WERI-Rb-1 (cell line): ENCODE data around the gene LRP1.
A peak's percentile ranks its signal among the peaks of the same experiment; 100 is the strongest.

ENCODE experiments used
- DNase-seq: peaks from one replicate; pipeline ENCODE4 v3.0.0-alpha.2; 2020
- H3K27ac ChIP-seq: fragments of 250-450 bp; sonication (Bioruptor Pico); 2 replicates; pipeline ENCODE4 v1.5.1; 2020; ENCODE audit warnings: mild to moderate bottlenecking, moderate library complexity
- H3K27me3 ChIP-seq: fragments of 250-450 bp; sonication (Bioruptor Pico); 2 replicates; pipeline ENCODE4 v1.5.1; 2021; ENCODE audit warnings: mild to moderate bottlenecking, low read depth, moderate library complexity; ENCODE audit not compliant: insufficient read depth, severe bottlenecking
- H3K36me3 ChIP-seq: fragments of 250-450 bp; sonication (Bioruptor Pico); 2 replicates; pipeline ENCODE4 v1.5.1; 2020; ENCODE audit warnings: mild to moderate bottlenecking, moderate library complexity
- H3K4me3 ChIP-seq: 2 replicates; pipeline ENCODE4 v1.5.1; 2011; ENCODE audit warnings: low read depth, mild to moderate bottlenecking, control low read depth, low read length
- H3K9me3 ChIP-seq: fragments of 250-450 bp; sonication (Bioruptor Pico); 2 replicates; pipeline ENCODE4 v1.5.1; 2021; ENCODE audit warnings: mild to moderate bottlenecking, moderate library complexity; ENCODE audit not compliant: severe bottlenecking
- CTCF ChIP-seq: IDR thresholded peaks from 2 replicates; pipeline ENCODE4 v1.5.1; 2011; ENCODE audit warnings: low read depth, mild to moderate bottlenecking, control low read depth, inconsistent platforms, low read length

LRP1 gene

DNA sequence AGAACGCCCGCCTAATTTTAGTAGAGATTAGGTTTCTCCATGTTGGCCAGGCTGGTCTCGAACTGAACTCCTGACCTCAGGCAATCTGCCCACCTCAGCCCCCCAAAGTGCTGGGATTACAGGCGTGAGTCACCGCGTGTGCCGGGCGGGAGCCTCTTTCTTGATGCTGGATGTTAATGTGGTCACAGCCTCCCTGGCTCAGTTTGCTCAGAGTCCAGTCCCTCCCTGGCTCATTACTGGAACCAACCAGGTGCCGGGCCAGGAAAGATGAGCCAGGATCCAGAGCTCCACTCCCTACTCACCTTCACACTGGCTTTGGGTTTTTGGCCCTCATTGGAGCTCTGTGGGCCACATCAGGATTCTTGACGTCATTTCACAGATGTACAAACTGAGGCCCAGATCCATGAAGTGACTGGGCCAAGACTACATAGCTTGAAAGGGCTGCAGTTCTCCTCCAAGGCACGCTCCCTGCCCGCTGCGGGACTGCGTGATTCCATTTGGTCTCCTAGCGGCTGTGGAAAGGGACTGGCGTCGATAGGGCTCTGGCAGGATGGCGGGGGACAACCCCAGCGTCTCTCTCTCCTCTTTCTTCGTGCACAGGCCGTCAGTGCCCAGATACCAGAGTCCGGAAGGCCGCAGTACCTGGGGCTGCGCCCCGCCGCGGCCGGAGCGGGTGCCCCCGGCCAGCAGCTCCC, 96.1 kb downstream of the LRP1 start:
- Histone ChIP-seq H3K27ac (no peak overlapping the region), H3K4me3 (no peak overlapping the region), H3K9me3 (no peaks in the 10 kb centered on the region), H3K27me3 (no peaks in the 10 kb centered on the region), H3K36me3 (no peaks in the 10 kb centered on the region)
- no peak for TF ChIP-seq CTCF
- no peak for DNase-seq

GRCh38 chr12:57224973-57225679, 96.8 kb downstream of the LRP1 start:
- no peaks in the 10 kb centered on the region for H3K27me3 ChIP-seq
- H3K9me3 ChIP-seq: no peaks in the 10 kb centered on the region
- peaks cover 3% of the 10 kb centered on the region; the same call in 1 of the 2 replicates for H3K36me3 ChIP-seq
- no peak overlapping the region for H3K27ac ChIP-seq
- DNase-seq: no peak
- no peak overlapping the region for H3K4me3 ChIP-seq
- 0 out of 2 replicates have a peak, but pooled peaks have one; percentile 14 for TF ChIP-seq CTCF

- no peaks in the 10 kb centered on the region for H3K27me3 ChIP-seq
Measured at GRCh38 chr12:57225680-57226210, 97.5 kb downstream of the LRP1 start.

DNA sequence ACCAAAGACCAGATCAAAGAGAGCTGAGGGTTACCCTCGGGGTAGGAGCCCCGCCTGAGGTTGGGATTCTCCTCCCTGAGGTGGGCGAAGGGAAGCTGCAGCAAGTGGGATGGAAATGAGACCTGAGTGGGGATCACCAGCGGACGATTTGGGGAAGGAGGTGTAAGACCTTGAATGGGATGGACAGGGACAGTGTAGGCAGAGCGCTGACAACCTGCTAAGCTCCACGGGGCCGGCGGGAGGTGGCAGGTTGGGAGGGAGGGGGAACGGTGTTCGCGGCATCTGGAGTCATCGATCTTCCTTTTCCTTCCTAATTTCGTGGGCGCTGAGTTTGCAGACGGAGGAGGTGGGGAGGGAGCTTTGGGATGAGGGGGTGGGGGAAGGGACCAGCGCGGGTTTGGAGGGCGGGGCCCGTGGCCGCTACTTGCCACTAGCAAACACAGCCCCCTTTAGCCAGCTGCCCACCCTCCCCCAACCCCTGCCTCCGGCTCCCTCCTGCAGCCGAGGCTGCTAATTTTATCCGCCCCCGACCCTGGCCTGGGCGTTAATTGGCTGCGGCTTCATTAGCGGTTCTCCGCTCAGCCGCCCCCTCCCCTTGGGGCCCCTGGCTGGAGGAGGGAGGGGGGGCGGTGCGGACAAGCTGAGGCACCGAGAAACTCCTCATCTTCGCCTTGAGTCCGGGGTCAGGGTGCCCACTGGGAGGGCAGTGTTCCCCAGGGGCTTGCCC, 98.5 kb downstream of the LRP1 start:
- no peaks in the 10 kb centered on the region for H3K27me3 ChIP-seq
- H3K36me3 ChIP-seq: peaks cover 15% of the 10 kb centered on the region
- DNase-seq: no peak
- no peak for TF ChIP-seq CTCF
- peak overlapping the region; percentile 55 for H3K4me3 ChIP-seq
- H3K9me3 ChIP-seq: no peaks in the 10 kb centered on the region
- H3K27ac ChIP-seq: peak overlapping the region; percentile 68

More at GRCh38 chr12:57225680-57226210, 97.5 kb downstream of the LRP1 start:
- Histone ChIP-seq H3K4me3 (no peak overlapping the region), H3K36me3 (peaks cover 6% of the 10 kb centered on the region; the same call in 1 of the 2 replicates), H3K9me3 (no peaks in the 10 kb centered on the region), H3K27ac (no peak overlapping the region)
- DNase-seq: no peak
- no peak for TF ChIP-seq CTCF

DNA sequence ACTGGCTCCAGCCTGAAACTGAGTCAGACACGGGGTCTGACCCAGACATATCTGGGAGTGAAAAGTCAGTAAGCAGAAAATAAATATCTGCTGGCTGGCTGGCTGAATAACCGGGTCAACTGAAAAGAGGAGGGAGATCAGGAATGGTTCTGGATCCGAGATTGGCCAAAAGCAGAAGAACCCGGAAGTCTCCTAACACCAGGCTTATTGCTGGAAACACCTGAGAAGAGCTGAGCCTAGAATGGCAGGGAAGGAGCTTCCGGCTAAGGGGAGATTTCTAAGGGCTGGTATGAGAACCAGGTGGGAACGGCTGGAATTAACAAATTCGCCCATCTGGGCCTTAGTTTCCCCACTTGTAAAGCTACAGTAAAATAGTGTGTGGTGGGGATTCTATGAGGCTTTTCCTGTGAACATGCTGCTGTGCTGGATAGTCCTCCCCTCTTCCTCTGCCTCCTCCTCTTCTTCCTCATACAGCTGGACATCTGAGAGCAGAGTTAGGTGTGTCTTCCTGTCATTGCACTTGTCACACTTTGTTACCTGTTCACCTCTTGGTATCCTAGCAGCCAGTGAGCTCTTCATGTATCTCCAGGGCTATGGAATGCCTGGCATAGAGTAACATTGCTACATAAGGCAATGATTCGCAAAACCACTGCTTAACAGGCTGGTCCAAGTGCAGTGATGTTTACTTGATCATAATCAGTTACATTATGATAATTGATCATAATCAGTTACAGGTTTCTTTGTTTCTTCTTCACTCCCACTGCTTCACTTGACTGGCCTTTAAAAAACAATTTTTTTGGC, 99.2 kb downstream of the LRP1 start:
- no peak for DNase-seq
- Histone ChIP-seq H3K27ac (peak overlapping the region; percentile 68), H3K36me3 (peaks cover 23% of the 10 kb centered on the region), H3K27me3 (no peaks in the 10 kb centered on the region), H3K9me3 (no peaks in the 10 kb centered on the region), H3K4me3 (peak overlapping the region; percentile 55)
- no peak for TF ChIP-seq CTCF
